ENCODE data around the gene NXN.

DNA sequence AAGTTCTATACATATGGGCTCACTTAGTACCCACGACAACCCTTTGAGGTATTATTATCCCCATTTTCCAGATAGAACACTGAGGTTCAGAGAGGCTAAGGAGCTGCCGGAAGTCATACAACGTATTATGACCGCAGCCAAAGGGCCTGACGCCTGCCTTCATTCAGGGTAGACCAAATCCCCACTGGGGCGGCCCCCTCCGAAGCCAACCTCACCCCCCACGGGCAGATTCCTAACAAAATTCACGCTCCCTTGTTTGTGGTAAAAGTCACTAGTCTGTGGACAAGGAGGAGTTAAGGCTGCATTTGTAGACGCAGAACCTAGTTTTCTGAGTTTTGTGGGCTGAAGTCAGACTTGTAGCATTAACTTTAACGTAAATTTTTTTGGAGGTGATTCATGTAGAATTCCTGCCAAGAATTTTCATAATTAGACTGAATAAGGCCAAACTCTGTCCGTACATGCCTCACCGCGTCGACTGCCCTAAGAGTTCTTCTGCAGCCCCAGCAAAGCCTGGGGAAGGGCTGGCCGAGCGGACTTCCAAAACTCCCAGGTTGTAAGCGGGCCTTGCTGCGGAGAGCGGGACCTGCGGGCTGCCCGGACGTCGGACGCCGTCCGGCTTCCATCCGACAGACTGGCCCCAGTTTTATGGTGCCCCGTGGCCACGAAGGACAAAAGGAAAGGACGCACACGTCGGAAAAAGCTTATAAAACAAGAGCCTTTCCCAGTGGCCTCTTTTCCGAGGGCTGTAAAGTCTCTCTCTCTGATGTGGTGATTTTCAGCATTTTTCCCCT is 75.7 kb downstream of the NXN start:
- TF ChIP-seq, protein P1, sequence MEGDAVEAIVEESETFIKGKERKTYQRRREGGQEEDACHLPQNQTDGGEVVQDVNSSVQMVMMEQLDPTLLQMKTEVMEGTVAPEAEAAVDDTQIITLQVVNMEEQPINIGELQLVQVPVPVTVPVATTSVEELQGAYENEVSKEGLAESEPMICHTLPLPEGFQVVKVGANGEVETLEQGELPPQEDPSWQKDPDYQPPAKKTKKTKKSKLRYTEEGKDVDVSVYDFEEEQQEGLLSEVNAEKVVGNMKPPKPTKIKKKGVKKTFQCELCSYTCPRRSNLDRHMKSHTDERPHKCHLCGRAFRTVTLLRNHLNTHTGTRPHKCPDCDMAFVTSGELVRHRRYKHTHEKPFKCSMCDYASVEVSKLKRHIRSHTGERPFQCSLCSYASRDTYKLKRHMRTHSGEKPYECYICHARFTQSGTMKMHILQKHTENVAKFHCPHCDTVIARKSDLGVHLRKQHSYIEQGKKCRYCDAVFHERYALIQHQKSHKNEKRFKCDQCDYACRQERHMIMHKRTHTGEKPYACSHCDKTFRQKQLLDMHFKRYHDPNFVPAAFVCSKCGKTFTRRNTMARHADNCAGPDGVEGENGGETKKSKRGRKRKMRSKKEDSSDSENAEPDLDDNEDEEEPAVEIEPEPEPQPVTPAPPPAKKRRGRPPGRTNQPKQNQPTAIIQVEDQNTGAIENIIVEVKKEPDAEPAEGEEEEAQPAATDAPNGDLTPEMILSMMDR (IDR thresholded peaks at IDR 0.05): no peak
- no peak for TF ChIP-seq POLR2A (IDR thresholded peaks at IDR 0.05)
